SU-DHL-6 (cell line): ENCODE results near the gene ST7L.

Experiments
- H2AFZ ChIP-seq: fragments of 200-600 bp; sonication (generic); 2 replicates; pipeline ENCODE4 v1.6.1; 2014; ENCODE audit warnings: low read depth, mild to moderate bottlenecking, moderate library complexity, mixed read lengths, antibody characterized with exemption, low read length; ENCODE audit not compliant: severe bottlenecking
- H3F3A ChIP-seq: fragments of 200-600 bp; shearing (Covaris generic); 2 replicates; pipeline ENCODE4 v1.6.0; 2016; ENCODE audit warnings: antibody characterized with exemption, mild to moderate bottlenecking; ENCODE audit not compliant: insufficient read depth
- H3K27ac ChIP-seq: fragments of 200-600 bp; sonication (generic); 2 replicates; pipeline ENCODE4 v1.5.1; 2016; ENCODE audit warnings: low read depth, mild to moderate bottlenecking, low read length, moderate library complexity, mixed read lengths
- H3K27me3 ChIP-seq: fragments of 200-600 bp; sonication (generic), shearing (Covaris generic); 2 replicates; pipeline ENCODE4 v1.6.0; 2014; ENCODE audit warnings: mild to moderate bottlenecking, low read length
- H3K36me3 ChIP-seq: fragments of 200-600 bp; sonication (generic); 2 replicates; pipeline ENCODE4 v1.6.1; 2014; ENCODE audit warnings: mild to moderate bottlenecking, low read length, mixed read lengths
- H3K4me2 ChIP-seq: fragments of 300-600, 200-600 bp; shearing (Covaris generic), sonication (generic); 2 replicates; pipeline ENCODE4 v1.6.0; 2014; ENCODE audit warnings: low read length, low read depth, mild to moderate bottlenecking; ENCODE audit not compliant: poor library complexity, severe bottlenecking
- H3K4me3 ChIP-seq: fragments of 200-600 bp; sonication (generic); 2 replicates; pipeline ENCODE4 v1.5.1; 2014; ENCODE audit warnings: antibody characterized with exemption, low read length, mild to moderate bottlenecking, mixed read lengths; ENCODE audit not compliant: insufficient read depth, poor library complexity, severe bottlenecking
- H3K79me2 ChIP-seq: fragments of 200-600 bp; sonication (generic); 2 replicates; pipeline ENCODE4 v1.6.1; 2014; ENCODE audit warnings: mild to moderate bottlenecking, low read length, moderate library complexity; ENCODE audit not compliant: insufficient read depth
- H3K9ac ChIP-seq: fragments of 200-600 bp; sonication (generic); 2 replicates; pipeline ENCODE4 v1.7.0; 2014; ENCODE audit warnings: mild to moderate bottlenecking, low read length
- H3K9me2 ChIP-seq: fragments of 200-600 bp; sonication (generic); replicated peaks from 2 replicates; pipeline ENCODE4 v1.6.1; 2014; ENCODE audit warnings: low read length; ENCODE audit not compliant: insufficient read depth
- H3K9me3 ChIP-seq: fragments of 200-600 bp; sonication (generic); 2 replicates; pipeline ENCODE4 v1.6.1; 2014; ENCODE audit warnings: low read length, mixed read lengths; ENCODE audit not compliant: insufficient read depth
- H4K20me1 ChIP-seq: fragments of 200-600 bp; sonication (generic); 2 replicates; pipeline ENCODE4 v1.6.1; 2014; ENCODE audit warnings: low read depth, mild to moderate bottlenecking, antibody characterized with exemption, low read length, moderate library complexity, mixed read lengths
- CTCF ChIP-seq: fragments of 200-600 bp; sonication (generic); IDR thresholded peaks from one replicate; pipeline ENCODE4 v1.5.1; 2017; ENCODE audit warnings: antibody characterized with exemption, mild to moderate bottlenecking, low read length, moderate library complexity; ENCODE audit not compliant: insufficient read depth, poor library complexity, severe bottlenecking
- EZH2phosphoT487 ChIP-seq: fragments of 200-600 bp; sonication (generic), shearing (Covaris generic); conservative IDR thresholded peaks from 2 replicates; pipeline ENCODE4 v1.6.1; 2018; ENCODE audit warnings: mild to moderate bottlenecking, antibody characterized with exemption, low read length, moderate library complexity, mixed read lengths

ST7L gene

DNA sequence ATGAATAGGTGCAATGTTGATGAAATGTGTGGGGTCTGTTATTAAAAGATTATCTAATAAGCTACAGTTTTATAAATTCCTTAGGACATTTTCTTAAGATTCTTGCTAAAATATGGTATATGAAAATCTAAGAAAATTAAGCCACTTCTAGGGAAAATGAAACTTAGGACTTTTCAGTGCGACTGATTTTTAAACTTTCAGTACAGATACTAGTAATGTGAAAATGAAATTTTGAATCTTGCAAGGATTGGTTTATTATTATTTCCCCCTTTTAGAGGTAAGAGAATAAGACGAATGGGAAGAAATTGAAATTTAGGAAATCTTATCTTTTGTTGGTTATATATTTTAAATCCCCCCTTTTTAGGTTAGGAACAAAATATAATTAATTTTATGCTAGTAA, 17.1 kb upstream of the ST7L start:
- H3K4me3 ChIP-seq = no peak overlapping the region
- TF ChIP-seq CTCF (no peak), EZH2phosphoT487 (no peak)

GRCh38 chr1:112634367-112634766, 15.4 kb upstream of the ST7L start:
- peaks cover 70% of the 10 kb centered on the region for H4K20me1 ChIP-seq
- H3K36me3 ChIP-seq = peaks cover 21% of the 10 kb centered on the region; the same call in 1 of the 2 replicates
- no peak for TF ChIP-seq CTCF
- TF ChIP-seq EZH2phosphoT487 = no peak
- H3K9ac ChIP-seq = no peak overlapping the region
- H3K4me2 ChIP-seq = peak overlapping the region; percentile 23
- H3K27ac ChIP-seq = no peak overlapping the region
- no peaks in the 10 kb centered on the region for H3K27me3 ChIP-seq
- H3K9me3 ChIP-seq = no peaks in the 10 kb centered on the region
- no peak overlapping the region for H3K4me3 ChIP-seq
- peaks cover 15% of the 10 kb centered on the region; the same call in 1 of the 2 replicates for H3F3A ChIP-seq
- peaks cover 100% of the 10 kb centered on the region for H3K79me2 ChIP-seq
- H3K9me2 ChIP-seq = no peaks in the 10 kb centered on the region
- H2AFZ ChIP-seq = no peak overlapping the region

More for the DNA sequence above, 17.1 kb upstream of the ST7L start:
- no peaks in the 10 kb centered on the region for H3K9me3 ChIP-seq
- peaks cover 15% of the 10 kb centered on the region; the same call in 1 of the 2 replicates for H3F3A ChIP-seq
- no peaks in the 10 kb centered on the region for H3K27me3 ChIP-seq
- H3K9me2 ChIP-seq = no peaks in the 10 kb centered on the region
- no peak overlapping the region for H3K4me2 ChIP-seq
- H3K9ac ChIP-seq = no peak overlapping the region
- peaks cover 65% of the 10 kb centered on the region for H4K20me1 ChIP-seq
- no peak overlapping the region for H2AFZ ChIP-seq
- no peak overlapping the region for H3K27ac ChIP-seq
- peaks cover 87% of the 10 kb centered on the region for H3K79me2 ChIP-seq
- peaks cover 20% of the 10 kb centered on the region; the same call in 1 of the 2 replicates for H3K36me3 ChIP-seq

GRCh38 chr1:112633628-112634027, 14.7 kb upstream of the ST7L start:
- peaks cover 72% of the 10 kb centered on the region for H4K20me1 ChIP-seq
- no peak overlapping the region for H3K9ac ChIP-seq
- no peak overlapping the region for H3K4me2 ChIP-seq
- no peak overlapping the region for H3K4me3 ChIP-seq
- H3K27me3 ChIP-seq = no peaks in the 10 kb centered on the region
- peaks cover 100% of the 10 kb centered on the region for H3K79me2 ChIP-seq
- TF ChIP-seq EZH2phosphoT487 = no peak
- no peak for TF ChIP-seq CTCF
- H3K36me3 ChIP-seq = peaks cover 25% of the 10 kb centered on the region; the same call in 1 of the 2 replicates
- H3K9me3 ChIP-seq = no peaks in the 10 kb centered on the region
- H3F3A ChIP-seq = peaks cover 15% of the 10 kb centered on the region; the same call in 1 of the 2 replicates
- no peak overlapping the region for H3K27ac ChIP-seq
- H3K9me2 ChIP-seq = no peaks in the 10 kb centered on the region
- H2AFZ ChIP-seq = no peak overlapping the region
